ENCODE measurements around the gene MRPL49.

- no peak for TF ChIP-seq KDM5A (IDR thresholded peaks at IDR 0.05; ENCODE audit: borderline replicate concordance, low read length)
- no peak for TF ChIP-seq BCL6 (CRISPR knock-in tag; IDR thresholded peaks at IDR 0.05)
Observed at GRCh38 chr11:65077451-65077850, 44.7 kb upstream of the MRPL49 start.

Data from HepG2 (cell line).